K562 (cell line): ENCODE results near the gene CD68. TPM values are rescaled to one million over a fixed set of nuclear protein-coding genes. Genes with fewer than 3 reads are reported as not detected.

ENCODE experiments used
- CHD1 ChIP-seq: fragments of 200-600 bp; sonication (generic); IDR thresholded peaks from one replicate; pipeline ENCODE4 v1.6.1; 2012; ENCODE audit warnings: mild to moderate bottlenecking, moderate library complexity, low read length, inconsistent platforms
- DMBX1 ChIP-seq: fragments of 250-450 bp; sonication (Bioruptor Pico); IDR thresholded peaks from 2 replicates; pipeline ENCODE4 v1.8.0; 2022; ENCODE audit warnings: inconsistent platforms, mild to moderate bottlenecking, moderate library complexity, borderline replicate concordance
- FOSL1 ChIP-seq: fragments of 200-800 bp; sonication (Bioruptor generic); conservative IDR thresholded peaks from 2 replicates; pipeline ENCODE4 v1.6.1; 2016; ENCODE audit warnings: missing genetic modification characterization, missing compliant biosample characterization
- HDAC1 ChIP-seq, 2 experiments: fragments of 450-650 bp; IDR thresholded peaks; 2 replicates each; pipeline ENCODE4 v1.6.1; 2016 to 2017; ENCODE audit warnings: inconsistent platforms in 1 of 2, mild to moderate bottlenecking in 1 of 2, moderate library complexity in 1 of 2
- HNRNPUL1 ChIP-seq: fragments of 200-400 bp; formaldehyde crosslinking; IDR thresholded peaks from 2 replicates; pipeline ENCODE4 v1.6.1; 2017; ENCODE audit warnings: low read length
- HOXB6 ChIP-seq: fragments of 250-450 bp; sonication (Bioruptor Pico); IDR thresholded peaks from 2 replicates; pipeline ENCODE4 v1.5.1; 2022; ENCODE audit warnings: mild to moderate bottlenecking, borderline replicate concordance
- IFI16 ChIP-seq: fragments of 250-450 bp; sonication (Bioruptor Pico); IDR thresholded peaks from 2 replicates; pipeline ENCODE4 v2.1.2; 2022; ENCODE audit warnings: mild to moderate bottlenecking, inconsistent platforms
- MAZ ChIP-seq, 2 experiments: fragments of 450-650 bp in 1 of 2; sonication (generic) in 1 of 2; formaldehyde crosslinking; IDR thresholded peaks in 1 of 2; conservative IDR thresholded peaks in 1 of 2; 2 replicates each; pipeline versions ENCODE4 v1.4.0 to v1.5.0; 2020; ENCODE audit warnings: mild to moderate bottlenecking in 1 of 2, missing genetic modification reagents in 1 of 2
- MECOM ChIP-seq: fragments of 250-450 bp; sonication (Bioruptor Pico); IDR thresholded peaks from 2 replicates; pipeline ENCODE4 v1.8.0; 2022; ENCODE audit warnings: inconsistent platforms
- MYNN ChIP-seq, 2 experiments: sonication (generic); formaldehyde crosslinking in 1 of 2; IDR thresholded peaks; 2 replicates each; pipeline versions ENCODE4 v1.5.0 to v1.6.1; 2016 to 2020; ENCODE audit warnings: antibody characterized with exemption in 1 of 2, missing genetic modification reagents in 1 of 2
- NONO ChIP-seq, 2 experiments: fragments of 200-400 bp in 1 of 2; fragments of 450-650 bp in 1 of 2; formaldehyde crosslinking in 1 of 2; IDR thresholded peaks; 2 replicates each; pipeline ENCODE4 v1.6.1; 2017; ENCODE audit warnings: low read depth in 2 of 2, mild to moderate bottlenecking in 2 of 2, moderate library complexity in 2 of 2, low read length in 1 of 2
- RBM25 ChIP-seq: fragments of 200-400 bp; formaldehyde crosslinking; IDR thresholded peaks from 2 replicates; pipeline ENCODE4 v1.6.1; 2018; ENCODE audit warnings: low read length, low read depth, moderate library complexity; ENCODE audit not compliant: severe bottlenecking
- SMAD1 ChIP-seq: fragments of 150-350 bp; IDR thresholded peaks from 2 replicates; pipeline ENCODE4 v1.6.1; 2014; ENCODE audit warnings: low read length, low read depth; ENCODE audit not compliant: partially characterized antibody
- ZBTB17 ChIP-seq: fragments of 450-650 bp; formaldehyde crosslinking; IDR thresholded peaks from 2 replicates; pipeline ENCODE4 v1.4.0; 2020; ENCODE audit warnings: mild to moderate bottlenecking
- ZNF175 ChIP-seq: fragments of 200-800 bp; sonication (Bioruptor generic); IDR thresholded peaks from 2 replicates; pipeline ENCODE4 v1.6.1; 2016; ENCODE audit warnings: low read depth, mild to moderate bottlenecking, missing genetic modification characterization, missing compliant biosample characterization
- ZNF239 ChIP-seq: fragments of 250-450 bp; sonication (Bioruptor Pico); IDR thresholded peaks from 2 replicates; pipeline ENCODE4 v1.4.0; 2020; ENCODE audit warnings: mild to moderate bottlenecking
- ZNF41 ChIP-seq: fragments of 250-450 bp; sonication (Bioruptor Pico); conservative IDR thresholded peaks from 2 replicates; pipeline ENCODE4 v1.4.0; 2020; ENCODE audit warnings: mild to moderate bottlenecking
- ZNF79 ChIP-seq: fragments of 250-450 bp; sonication (Bioruptor Pico); IDR thresholded peaks from 2 replicates; pipeline ENCODE4 v1.4.0; 2020; ENCODE audit warnings: low read depth, mild to moderate bottlenecking, moderate library complexity
- polyA plus RNA-seq, 8 experiments: library from polyadenylated mRNA; depleted of rRNA in 4 of 8; stranded (reverse) in 5 of 8; unstranded in 3 of 8; fragments of >200 nt; fragmentation: Nextera tagmentation in 2 of 8; fragmentation: Illumina TruSeq in 1 of 8; extraction: Ambion mirVana in 2 of 8; extraction: Trizol in 1 of 8; gene quantifications; 2 replicates each; pipeline versions ENCODE4 v1.2.1 to v1.2.3, GENCODE V29; 2011 to 2014; ENCODE audit warnings: inconsistent platforms in 1 of 8, missing spikeins in 1 of 8
- total RNA-seq, 7 experiments: library from RNA; depleted of rRNA in 6 of 7; stranded (reverse); fragments of >200 nt in 6 of 7; fragmentation: Illumina TruSeq in 2 of 7; extraction: Trizol in 2 of 7; gene quantifications; 2 replicates each; pipeline versions ENCODE4 v1.2.1 to v1.2.3, GENCODE V29; 2011 to 2021; ENCODE audit warnings: low replicate concordance in 1 of 7
- TF ChIP-seq, protein P1 (sequence below): fragments of 250-450 bp; sonication (Bioruptor Pico); IDR thresholded peaks from 2 replicates; pipeline ENCODE4 v1.5.0; 2020; ENCODE audit warnings: mild to moderate bottlenecking
- TF ChIP-seq, protein P2 (sequence below), 2 experiments: fragments of 450-650 bp; formaldehyde crosslinking in 1 of 2; IDR thresholded peaks; 2 replicates each; pipeline versions ENCODE4 v1.4.0 to v1.6.1; 2014 to 2020; ENCODE audit warnings: mild to moderate bottlenecking in 2 of 2, borderline replicate concordance in 1 of 2, low read depth in 1 of 2

Gene CD68
- total and polyA plus RNA-seq, 9 of the 15 experiments (the other 6 are each of a cell fraction or from before 2014, with no cell fraction given) = 28.2 to 89.8 (median 37.7) TPM

GRCh38 chr17:7615265-7615747, 35.9 kb downstream of the CD68 start (continued):
- no peak for TF ChIP-seq ZNF239 (CRISPR knock-in tag)
- TF ChIP-seq MECOM = no peak
- TF ChIP-seq ZBTB17 = no peak
- no peak for TF ChIP-seq MYNN (IDR thresholded peaks at IDR 0.05)
- TF ChIP-seq MYNN (CRISPR knock-in tag; IDR thresholded peaks at IDR 0.05) = no peak
- no peak for TF ChIP-seq NONO (IDR thresholded peaks at IDR 0.05; ENCODE audit: low read depth in 2 of 2, low read length in 1 of 2)
- TF ChIP-seq, protein P1, sequence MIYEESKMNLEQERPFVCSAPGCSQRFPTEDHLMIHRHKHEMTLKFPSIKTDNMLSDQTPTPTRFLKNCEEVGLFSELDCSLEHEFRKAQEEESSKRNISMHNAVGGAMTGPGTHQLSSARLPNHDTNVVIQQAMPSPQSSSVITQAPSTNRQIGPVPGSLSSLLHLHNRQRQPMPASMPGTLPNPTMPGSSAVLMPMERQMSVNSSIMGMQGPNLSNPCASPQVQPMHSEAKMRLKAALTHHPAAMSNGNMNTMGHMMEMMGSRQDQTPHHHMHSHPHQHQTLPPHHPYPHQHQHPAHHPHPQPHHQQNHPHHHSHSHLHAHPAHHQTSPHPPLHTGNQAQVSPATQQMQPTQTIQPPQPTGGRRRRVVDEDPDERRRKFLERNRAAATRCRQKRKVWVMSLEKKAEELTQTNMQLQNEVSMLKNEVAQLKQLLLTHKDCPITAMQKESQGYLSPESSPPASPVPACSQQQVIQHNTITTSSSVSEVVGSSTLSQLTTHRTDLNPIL (CRISPR knock-in tag) = no peak
- no peak for TF ChIP-seq ZNF175
- TF ChIP-seq HDAC1 (IDR thresholded peaks at IDR 0.05) = no peak
- TF ChIP-seq DMBX1 (CRISPR knock-in tag) = no peak
- TF ChIP-seq ZNF41 (CRISPR knock-in tag) = no peak
- TF ChIP-seq HOXB6 (CRISPR knock-in tag) = no peak
- no peak for TF ChIP-seq ZNF79 (CRISPR knock-in tag)
- no peak for TF ChIP-seq HNRNPUL1
- TF ChIP-seq MAZ (CRISPR knock-in tag; conservative IDR thresholded peaks at IDR 0.05 in 1 of 2, IDR thresholded peaks at IDR 0.05 in 1 of 2) = 0 out of 4 replicates have a peak, but pooled peaks of 1 of the 2 experiments have one; percentile 22
- TF ChIP-seq SMAD1 = no peak
- TF ChIP-seq, protein P2, sequence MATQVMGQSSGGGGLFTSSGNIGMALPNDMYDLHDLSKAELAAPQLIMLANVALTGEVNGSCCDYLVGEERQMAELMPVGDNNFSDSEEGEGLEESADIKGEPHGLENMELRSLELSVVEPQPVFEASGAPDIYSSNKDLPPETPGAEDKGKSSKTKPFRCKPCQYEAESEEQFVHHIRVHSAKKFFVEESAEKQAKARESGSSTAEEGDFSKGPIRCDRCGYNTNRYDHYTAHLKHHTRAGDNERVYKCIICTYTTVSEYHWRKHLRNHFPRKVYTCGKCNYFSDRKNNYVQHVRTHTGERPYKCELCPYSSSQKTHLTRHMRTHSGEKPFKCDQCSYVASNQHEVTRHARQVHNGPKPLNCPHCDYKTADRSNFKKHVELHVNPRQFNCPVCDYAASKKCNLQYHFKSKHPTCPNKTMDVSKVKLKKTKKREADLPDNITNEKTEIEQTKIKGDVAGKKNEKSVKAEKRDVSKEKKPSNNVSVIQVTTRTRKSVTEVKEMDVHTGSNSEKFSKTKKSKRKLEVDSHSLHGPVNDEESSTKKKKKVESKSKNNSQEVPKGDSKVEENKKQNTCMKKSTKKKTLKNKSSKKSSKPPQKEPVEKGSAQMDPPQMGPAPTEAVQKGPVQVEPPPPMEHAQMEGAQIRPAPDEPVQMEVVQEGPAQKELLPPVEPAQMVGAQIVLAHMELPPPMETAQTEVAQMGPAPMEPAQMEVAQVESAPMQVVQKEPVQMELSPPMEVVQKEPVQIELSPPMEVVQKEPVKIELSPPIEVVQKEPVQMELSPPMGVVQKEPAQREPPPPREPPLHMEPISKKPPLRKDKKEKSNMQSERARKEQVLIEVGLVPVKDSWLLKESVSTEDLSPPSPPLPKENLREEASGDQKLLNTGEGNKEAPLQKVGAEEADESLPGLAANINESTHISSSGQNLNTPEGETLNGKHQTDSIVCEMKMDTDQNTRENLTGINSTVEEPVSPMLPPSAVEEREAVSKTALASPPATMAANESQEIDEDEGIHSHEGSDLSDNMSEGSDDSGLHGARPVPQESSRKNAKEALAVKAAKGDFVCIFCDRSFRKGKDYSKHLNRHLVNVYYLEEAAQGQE (IDR thresholded peaks at IDR 0.05; ENCODE audit: borderline replicate concordance) = no peak
- TF ChIP-seq, protein P2 (CRISPR knock-in tag; IDR thresholded peaks at IDR 0.05; ENCODE audit: low read depth) = no peak
- TF ChIP-seq FOSL1 (tag) = no peak
- no peak for TF ChIP-seq RBM25
- TF ChIP-seq CHD1 = no peak
- no peak for TF ChIP-seq IFI16 (CRISPR knock-in tag)
